Measurements from ENCODE around the gene KCNC1. TPM values are rescaled to one million over a fixed set of nuclear protein-coding genes. Genes with fewer than 3 reads are reported as not detected.

Gene KCNC1
- total and polyA plus RNA-seq, 2 of the 13 experiments (the other 11 are each of a cell fraction or from before 2014, with no cell fraction given): 0.01 to 0.04 TPM

DNA sequence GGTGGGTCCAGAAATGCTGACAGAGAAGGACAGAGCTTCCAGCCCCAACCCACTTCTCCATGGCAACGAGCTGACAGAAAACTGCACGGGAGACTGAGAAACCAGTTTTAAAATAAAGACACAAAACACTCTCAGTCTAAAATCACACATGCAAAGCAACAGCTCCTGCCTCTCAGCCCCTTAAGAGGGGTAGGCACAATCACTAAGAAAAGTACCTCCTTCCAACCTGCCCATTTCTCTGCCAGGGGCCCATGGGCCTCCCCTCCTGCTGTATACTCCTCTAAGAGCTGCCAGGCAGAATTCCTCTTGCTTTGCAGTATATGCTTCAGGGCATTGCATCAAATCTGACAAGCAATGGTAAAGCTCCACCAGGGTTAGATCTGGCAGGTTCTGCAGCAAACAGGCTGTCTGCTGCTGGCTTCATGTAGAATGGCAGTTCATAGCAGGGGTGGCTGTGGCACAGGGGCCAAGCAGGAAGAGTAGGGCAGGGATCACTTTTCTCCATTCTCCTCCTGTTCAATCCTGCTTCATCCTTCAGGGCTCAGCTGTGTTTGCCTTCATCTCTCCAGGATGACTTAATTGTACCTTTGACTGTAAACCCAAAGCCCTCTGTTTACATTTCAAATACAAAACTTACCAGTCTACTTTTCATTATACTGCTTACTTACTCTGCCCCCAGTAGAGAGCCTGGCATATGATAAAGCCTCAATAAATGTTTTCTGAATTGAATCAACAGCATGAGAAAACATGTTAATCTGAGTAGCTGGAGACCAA is 77.7 kb downstream of the KCNC1 start:
- POLR2A ChIA-PET: no interaction called here
- CTCF ChIA-PET (ENCODE audit: low intra/inter-chr PET ratio, low total read pairs): no interaction called here
- no peak overlapping the region for H3K9ac ChIP-seq (ENCODE audit: insufficient read depth, low read depth, low read length)
- H2AFZ ChIP-seq (ENCODE audit: low read length): no peak overlapping the region
- H3K79me2 ChIP-seq (ENCODE audit: insufficient read depth, low read length): no peaks in the 10 kb centered on the region
- no TSS peak for BruUV-seq (replicated peaks)
- peaks cover 6% of the 10 kb centered on the region; the same call in 1 of the 2 replicates for H3K4me1 ChIP-seq (ENCODE audit: insufficient read depth, low read length)
- peaks cover 0 to 2% of the 10 kb centered on the region in 2 experiments; a peak in 1 of 5 replicates for H3K36me3 ChIP-seq (replicated peaks in 1 of 2; ENCODE audit: control insufficient read depth in 1 of 2, insufficient read depth in 2 of 2, low read length in 2 of 2)
- no peak overlapping the region for H3K27ac ChIP-seq (ENCODE audit: extremely low read length, insufficient read depth, low read length)
- no peaks in the 10 kb centered on the region for H3K27me3 ChIP-seq (ENCODE audit: control insufficient read depth in 1 of 2, insufficient read depth in 2 of 2, low read length in 2 of 2)
- in situ Hi-C loops (cut with HindIII; ENCODE audit: extremely low pct_ligation_motif_present, low pct_unique_long_range_greater_than_20kb): no loop called here
- ATAC-seq (no peak), FAIRE-seq (no peak), DNase-seq (ENCODE audit: low spot score) (no peak)
- intact Hi-C loops (cut with micrococcal nuclease; ENCODE audit: unreplicated experiment): no loop called here
- H3K4me2 ChIP-seq (ENCODE audit: low read depth, low read length): no peak overlapping the region
- H4K20me1 ChIP-seq (ENCODE audit: insufficient read depth, low read length): no peaks in the 10 kb centered on the region
- TF ChIP-seq, protein P1, sequence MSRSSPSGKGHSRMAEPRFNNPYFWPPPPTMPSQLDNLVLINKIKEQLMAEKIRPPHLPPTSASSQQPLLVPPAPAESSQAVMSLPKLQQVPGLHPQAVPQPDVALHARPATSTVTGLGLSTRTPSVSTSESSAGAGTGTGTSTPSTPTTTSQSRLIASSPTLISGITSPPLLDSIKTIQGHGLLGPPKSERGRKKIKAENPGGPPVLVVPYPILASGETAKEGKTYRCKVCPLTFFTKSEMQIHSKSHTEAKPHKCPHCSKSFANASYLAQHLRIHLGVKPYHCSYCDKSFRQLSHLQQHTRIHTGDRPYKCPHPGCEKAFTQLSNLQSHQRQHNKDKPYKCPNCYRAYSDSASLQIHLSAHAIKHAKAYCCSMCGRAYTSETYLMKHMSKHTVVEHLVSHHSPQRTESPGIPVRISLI (CRISPR knock-in tag; IDR thresholded peaks at IDR 0.05; ENCODE audit: borderline replicate concordance): no peak
- TF ChIP-seq AKAP8 (CRISPR knock-in tag; IDR thresholded peaks at IDR 0.05): no peak
- no peak for TF ChIP-seq HDAC6 (IDR thresholded peaks at IDR 0.05; ENCODE audit: low read depth, low read length)
- TF ChIP-seq SSRP1 (CRISPR knock-in tag; IDR thresholded peaks at IDR 0.05): no peak
- no peak for TF ChIP-seq GZF1 (CRISPR knock-in tag; IDR thresholded peaks at IDR 0.05)
- TF ChIP-seq MAFK (conservative IDR thresholded peaks at IDR 0.05 in 1 of 2, IDR thresholded peaks at IDR 0.05 in 1 of 2; ENCODE audit: low read length in 2 of 2): no peak
- WGBS (ENCODE audit: low lambda C conversion rate): 94% methylated on average over 2 of the region's 2 CpGs
- H3K4me3 ChIP-seq (replicated peaks in 1 of 3; ENCODE audit: insufficient read depth in 1 of 3, low read depth in 2 of 3, low read length in 3 of 3): no peak overlapping the region
- H3K9me3 ChIP-seq (ENCODE audit: low read length): no peaks in the 10 kb centered on the region

DNA sequence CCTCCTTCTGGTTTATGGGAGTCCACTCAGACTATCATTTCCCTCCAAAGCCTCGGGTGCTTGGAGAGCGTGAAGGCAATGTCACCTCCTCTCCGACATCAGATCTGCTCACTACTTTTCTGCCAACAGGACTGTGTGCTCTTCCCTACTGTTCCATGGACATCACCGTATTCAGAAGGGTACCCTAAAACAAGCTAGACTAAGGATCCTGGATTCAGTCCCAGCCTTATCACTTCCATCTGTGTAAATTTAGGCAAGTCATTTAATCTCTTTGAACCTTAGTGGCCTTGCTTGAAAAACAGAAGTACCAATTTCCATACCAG is 78.2 kb downstream of the KCNC1 start:
- WGBS (ENCODE audit: low lambda C conversion rate): 96% methylated on average over 3 of the region's 4 CpGs

More for the DNA sequence above, 78.2 kb downstream of the KCNC1 start:
- CTCF ChIA-PET (ENCODE audit: low intra/inter-chr PET ratio, low total read pairs): no interaction called here
- H3K4me1 ChIP-seq (ENCODE audit: insufficient read depth, low read length): 0 out of 2 replicates have a peak, but pooled peaks cover under 1% of the 10 kb centered on the region
- H3K36me3 ChIP-seq (replicated peaks in 1 of 2; ENCODE audit: control insufficient read depth in 1 of 2, insufficient read depth in 2 of 2, low read length in 2 of 2): peaks cover 0 to 2% of the 10 kb centered on the region in 2 experiments; a peak in 1 of 5 replicates
- POLR2A ChIA-PET: no interaction called here
- H3K27me3 ChIP-seq (ENCODE audit: control insufficient read depth in 1 of 2, insufficient read depth in 2 of 2, low read length in 2 of 2): no peaks in the 10 kb centered on the region
- in situ Hi-C loops (cut with HindIII; ENCODE audit: extremely low pct_ligation_motif_present, low pct_unique_long_range_greater_than_20kb) (no loop called here), intact Hi-C loops (cut with micrococcal nuclease; ENCODE audit: unreplicated experiment) (no loop called here)
- no peaks in the 10 kb centered on the region for H3K79me2 ChIP-seq (ENCODE audit: insufficient read depth, low read length)
- no peak overlapping the region for H3K4me2 ChIP-seq (ENCODE audit: low read depth, low read length)
- DNase-seq (ENCODE audit: low spot score) (no peak), ATAC-seq (no peak), FAIRE-seq (no peak)
- H3K4me3 ChIP-seq (replicated peaks in 1 of 3; ENCODE audit: insufficient read depth in 1 of 3, low read depth in 2 of 3, low read length in 3 of 3): no peak overlapping the region
- H3K27ac ChIP-seq (ENCODE audit: extremely low read length, insufficient read depth, low read length): no peak overlapping the region
- H2AFZ ChIP-seq (ENCODE audit: low read length): no peak overlapping the region
- BruUV-seq (replicated peaks): no TSS peak
- H3K9me3 ChIP-seq (ENCODE audit: low read length): no peaks in the 10 kb centered on the region
- no peak overlapping the region for H3K9ac ChIP-seq (ENCODE audit: insufficient read depth, low read depth, low read length)
- TF ChIP-seq ZNF224 (CRISPR knock-in tag; IDR thresholded peaks at IDR 0.05) (no peak), CREB1 (IDR thresholded peaks at IDR 0.05) (no peak), CREB1 (CRISPR knock-in tag; IDR thresholded peaks at IDR 0.05) (no peak)
- no peaks in the 10 kb centered on the region for H4K20me1 ChIP-seq (ENCODE audit: insufficient read depth, low read length)

Measured in HepG2 (cell line).